Spleen (tissue), 11 donors: ENCODE measurements around the gene LRRC49. TPM values are rescaled to one million over a fixed set of nuclear protein-coding genes. Genes with fewer than 3 reads are reported as not detected.

Source experiments
- DNase-seq: peaks from one replicate; pipeline ENCODE4 v3.0.0-alpha.2; 2020
- H3K27ac ChIP-seq, 8 donors: fragments of 200-600 bp; sonication (generic) in 7 of 8; 1 replicate in 4 of 8; 2 replicates in 4 of 8; pipeline versions ENCODE4 v1.5.0 to v1.8.0; 2016 to 2021; ENCODE audit warnings: inconsistent platforms in 4 of 8, mild to moderate bottlenecking in 4 of 8, moderate library complexity in 1 of 8
- H3K27me3 ChIP-seq, 7 donors: fragments of 200-600 bp; sonication (generic) in 6 of 7; replicated peaks in 1 of 7; 1 replicate in 4 of 7; 2 replicates in 3 of 7; pipeline versions ENCODE4 v1.5.0 to v1.8.0; 2016 to 2021; ENCODE audit warnings: inconsistent platforms in 3 of 7, mild to moderate bottlenecking in 1 of 7
- H3K36me3 ChIP-seq, 6 donors: fragments of 200-600 bp; sonication (generic) in 5 of 6; 1 replicate in 4 of 6; 2 replicates in 2 of 6; pipeline versions ENCODE4 v1.5.0 to v1.8.0; 2016 to 2021; ENCODE audit warnings: inconsistent platforms in 2 of 6
- H3K4me1 ChIP-seq, 6 donors: fragments of 200-600 bp; sonication (generic) in 5 of 6; 1 replicate in 3 of 6; 2 replicates in 3 of 6; pipeline versions ENCODE4 v1.5.0 to v1.8.0; 2016 to 2021; ENCODE audit warnings: inconsistent platforms in 3 of 6
- H3K4me3 ChIP-seq, 8 donors: fragments of 200-600 bp; sonication (generic) in 7 of 8; 1 replicate in 4 of 8; 2 replicates in 4 of 8; pipeline versions ENCODE4 v1.5.0 to v1.8.0; 2016 to 2021; ENCODE audit warnings: inconsistent platforms in 4 of 8, mild to moderate bottlenecking in 4 of 8, moderate library complexity in 2 of 8
- H3K9me3 ChIP-seq, 8 donors: fragments of 200-600 bp; sonication (generic) in 7 of 8; 1 replicate in 4 of 8; 2 replicates in 4 of 8; pipeline versions ENCODE4 v1.5.0 to v1.8.0; 2016 to 2021; ENCODE audit warnings: inconsistent platforms in 4 of 8
- CTCF ChIP-seq, 11 experiments: fragments of 200-600 bp in 7 of 11; fragments of 450-650 bp in 4 of 11; sonication (generic) in 4 of 11; IDR thresholded peaks in 8 of 11; conservative IDR thresholded peaks in 3 of 11; 1 replicate in 7 of 11; 2 replicates in 4 of 11; pipeline versions ENCODE4 v1.4.0 to v1.8.0; 2016 to 2021; ENCODE audit warnings: antibody characterized with exemption in 11 of 11, inconsistent platforms in 4 of 11, mild to moderate bottlenecking in 1 of 11
- POLR2A ChIP-seq, 3 donors: fragments of 450-650 bp; IDR thresholded peaks; one replicate each; pipeline ENCODE4 v1.5.1; 2017; ENCODE audit warnings: antibody characterized with exemption in 3 of 3, mild to moderate bottlenecking in 1 of 3
- POLR2AphosphoS5 ChIP-seq, 3 donors: sonication (generic); formaldehyde crosslinking; IDR thresholded peaks; one replicate each; pipeline ENCODE4 v1.5.1; 2017; ENCODE audit warnings: antibody characterized with exemption in 3 of 3
- WGBS, 5 donors: extraction: QIAGEN DNeasy Blood & Tissue Kit in 3 of 5; methylation state at CpG; one replicate each; pipeline versions ENCODE4 v1.1.5 to v1.1.7; 2013 to 2018; 5-methylcytosine and 5-hydroxymethylcytosine counted together
- intact Hi-C: fragments of 100-400 bp; cut with DNase I; formaldehyde crosslinking; loops from one replicate; pipeline ENCODE4 v1.15.0; 2023; ENCODE audit warnings: low total_unique reads
- polyA plus RNA-seq, 3 donors: library from polyadenylated mRNA; stranded (reverse); fragments of 200-250 nt; gene quantifications; one replicate each; pipeline ENCODE4 v1.2.1, GENCODE V29; 2013
- total RNA-seq, 7 donors: library from RNA; depleted of rRNA in 3 of 7; stranded (reverse); fragments of >200 nt in 3 of 7; fragmentation: NEBNext Ultra II Directional in 4 of 7; extraction: Animal tissue kit (Norgen Biotek cat#: 25700) in 4 of 7; gene quantifications; one replicate each; pipeline versions ENCODE4 v1.1.0 to v1.2.1, GENCODE V29; 2016 to 2021
- donor health status: healthy with polysubstance abuse.
- donor health status: DM: no; HTN: no; CAD: no; lungs with moderate emphysema.
- donor health status: DM: no; HTN: no; CAD: no.
- donor health status: Bipolar disorder and iron deficiency.
- donor health status: healthy.
- donor health status: DM: no; HTN: no; CAD: no.
- donor health status: DM: yes; HTN: yes; CAD: no.

Gene LRRC49
- total and polyA plus RNA-seq, 10 donors, result 0.62 to 4.1 (median 2.4) TPM

GRCh38 chr15:71055461-71055860 lies 162.8 kb downstream of the LRRC49 start:
- intact Hi-C loops, result no loop called here
- Histone ChIP-seq H3K4me1 (no peaks in the 10 kb centered on the region), H3K27me3 (peaks cover 0 to 4% (median 0%) of the 10 kb centered on the region in 7 donors), H3K27ac (no peak overlapping the region), H3K4me3 (no peak overlapping the region), H3K36me3 (no peaks in the 10 kb centered on the region), H3K9me3 (peaks cover 0 to 27% (median 13%) of the 10 kb centered on the region in 8 donors)
- 20 to 37% (median 27%) methylated on average over 1 of the region's 1 CpG for WGBS, 5 donors
- no peak for DNase-seq
- TF ChIP-seq CTCF (IDR thresholded peaks at IDR 0.05 in 8 of 11, conservative IDR thresholded peaks at IDR 0.05 in 3 of 11) (no peak), POLR2A (IDR thresholded peaks at IDR 0.05) (no peak), POLR2AphosphoS5 (IDR thresholded peaks at IDR 0.05) (no peak)

- Histone ChIP-seq H3K9me3 (peaks cover 0 to 30% (median 13%) of the 10 kb centered on the region in 8 donors), H3K27me3 (peaks cover 0 to 4% (median 0%) of the 10 kb centered on the region in 7 donors), H3K36me3 (no peaks in the 10 kb centered on the region), H3K27ac (no peak overlapping the region), H3K4me1 (no peaks in the 10 kb centered on the region), H3K4me3 (no peak overlapping the region)
- DNase-seq, result no peak
- TF ChIP-seq POLR2AphosphoS5 (IDR thresholded peaks at IDR 0.05), result no peak
- TF ChIP-seq POLR2A (IDR thresholded peaks at IDR 0.05), result no peak
- TF ChIP-seq CTCF (IDR thresholded peaks at IDR 0.05 in 8 of 11, conservative IDR thresholded peaks at IDR 0.05 in 3 of 11), result no peak
- intact Hi-C loops, result no loop called here
Measured at GRCh38 chr15:71056111-71056510, 163.5 kb downstream of the LRRC49 start.

- H3K9me3 ChIP-seq, result peaks cover 0 to 30% (median 13%) of the 10 kb centered on the region in 8 donors
- no peaks in the 10 kb centered on the region for H3K4me1 ChIP-seq
- no peak for DNase-seq
- no peaks in the 10 kb centered on the region for H3K36me3 ChIP-seq
- peaks cover 0 to 4% (median 0%) of the 10 kb centered on the region in 7 donors for H3K27me3 ChIP-seq
- H3K4me3 ChIP-seq, result no peak overlapping the region
- TF ChIP-seq CTCF (IDR thresholded peaks at IDR 0.05 in 8 of 11, conservative IDR thresholded peaks at IDR 0.05 in 3 of 11) (no peak), POLR2AphosphoS5 (IDR thresholded peaks at IDR 0.05) (no peak), POLR2A (IDR thresholded peaks at IDR 0.05) (no peak)
- intact Hi-C loops, result no loop called here
- no peak overlapping the region for H3K27ac ChIP-seq
Measured at GRCh38 chr15:71057143-71057542, 164.5 kb downstream of the LRRC49 start.

- Histone ChIP-seq H3K27ac (no peak overlapping the region), H3K27me3 (peaks cover 0 to 4% (median 0%) of the 10 kb centered on the region in 7 donors), H3K9me3 (peaks cover 0 to 30% (median 13%) of the 10 kb centered on the region in 8 donors), H3K4me3 (no peak overlapping the region), H3K36me3 (no peaks in the 10 kb centered on the region), H3K4me1 (no peaks in the 10 kb centered on the region)
- TF ChIP-seq POLR2AphosphoS5 (IDR thresholded peaks at IDR 0.05), result no peak
- no peak for TF ChIP-seq POLR2A (IDR thresholded peaks at IDR 0.05)
- no peak for TF ChIP-seq CTCF (IDR thresholded peaks at IDR 0.05 in 8 of 11, conservative IDR thresholded peaks at IDR 0.05 in 3 of 11)
- WGBS, 5 donors, result 84 to 90% (median 86%) methylated on average over 3 of the region's 3 CpGs
- no peak for DNase-seq
- intact Hi-C loops, result no loop called here
Measured at GRCh38 chr15:71057581-71057980, 165.0 kb downstream of the LRRC49 start.
